ENCODE data around the gene TRAK2.

Gene TRAK2

GRCh38 chr2:201361078-201361733, 90.1 kb downstream of the TRAK2 start:
- no peak for DNase-seq (ENCODE audit: low read depth)

GRCh38 chr2:201360256-201360655, 91.0 kb downstream of the TRAK2 start:
- DNase-seq (ENCODE audit: low read depth) = no peak

- no peak for DNase-seq (ENCODE audit: low read depth)
These were observed 92.6 kb downstream of the TRAK2 start for GRCh38 chr2:201358684-201359083.

GRCh38 chr2:201357221-201357620, 94.0 kb downstream of the TRAK2 start, which contains the start of gene FLACC1:
Gene FLACC1, minus strand, starts transcription at chr2:201357345. Its CDS starts 5,941 bp downstream, at chr2:201351404.
- DNase-seq (ENCODE audit: low read depth) = no peak

- no peak for DNase-seq (ENCODE audit: low read depth)
These were observed 98.1 kb downstream of the TRAK2 start for GRCh38 chr2:201353116-201353515.

GRCh38 chr2:201350879-201351278, 100.4 kb downstream of the TRAK2 start:
- no peak for DNase-seq (ENCODE audit: low read depth)

GRCh38 chr2:201349601-201350000, 101.7 kb downstream of the TRAK2 start:
- no peak for DNase-seq (ENCODE audit: low read depth)

GRCh38 chr2:201348758-201349157, 102.5 kb downstream of the TRAK2 start:
- DNase-seq (ENCODE audit: low read depth) = no peak

GRCh38 chr2:201347138-201347537, 104.1 kb downstream of the TRAK2 start:
- DNase-seq (ENCODE audit: low read depth) = no peak

GRCh38 chr2:201345625-201346213, 105.5 kb downstream of the TRAK2 start:
- no peak for DNase-seq (ENCODE audit: low read depth)

- DNase-seq (ENCODE audit: low read depth) = no peak
These were observed 106.4 kb downstream of the TRAK2 start for GRCh38 chr2:201344663-201345366.

- DNase-seq (ENCODE audit: low read depth) = no peak
These were observed 107.7 kb downstream of the TRAK2 start for GRCh38 chr2:201343559-201343958.

GRCh38 chr2:201342923-201343322, 108.3 kb downstream of the TRAK2 start:
- no peak for DNase-seq (ENCODE audit: low read depth)

GRCh38 chr2:201329409-201329808, 121.8 kb downstream of the TRAK2 start:
- no peak for DNase-seq (ENCODE audit: low read depth)

GRCh38 chr2:201327678-201328077, 123.6 kb downstream of the TRAK2 start:
- no peak for DNase-seq (ENCODE audit: low read depth)

Measured in stimulated activated CD8-positive, alpha-beta memory T cell treated with anti-CD3 and anti-CD28 coated beads, Interleukin-15, amount 100 ng/mL, for 1 hour (primary cell).